ENCODE measurements around the gene IKZF2.

DNA sequence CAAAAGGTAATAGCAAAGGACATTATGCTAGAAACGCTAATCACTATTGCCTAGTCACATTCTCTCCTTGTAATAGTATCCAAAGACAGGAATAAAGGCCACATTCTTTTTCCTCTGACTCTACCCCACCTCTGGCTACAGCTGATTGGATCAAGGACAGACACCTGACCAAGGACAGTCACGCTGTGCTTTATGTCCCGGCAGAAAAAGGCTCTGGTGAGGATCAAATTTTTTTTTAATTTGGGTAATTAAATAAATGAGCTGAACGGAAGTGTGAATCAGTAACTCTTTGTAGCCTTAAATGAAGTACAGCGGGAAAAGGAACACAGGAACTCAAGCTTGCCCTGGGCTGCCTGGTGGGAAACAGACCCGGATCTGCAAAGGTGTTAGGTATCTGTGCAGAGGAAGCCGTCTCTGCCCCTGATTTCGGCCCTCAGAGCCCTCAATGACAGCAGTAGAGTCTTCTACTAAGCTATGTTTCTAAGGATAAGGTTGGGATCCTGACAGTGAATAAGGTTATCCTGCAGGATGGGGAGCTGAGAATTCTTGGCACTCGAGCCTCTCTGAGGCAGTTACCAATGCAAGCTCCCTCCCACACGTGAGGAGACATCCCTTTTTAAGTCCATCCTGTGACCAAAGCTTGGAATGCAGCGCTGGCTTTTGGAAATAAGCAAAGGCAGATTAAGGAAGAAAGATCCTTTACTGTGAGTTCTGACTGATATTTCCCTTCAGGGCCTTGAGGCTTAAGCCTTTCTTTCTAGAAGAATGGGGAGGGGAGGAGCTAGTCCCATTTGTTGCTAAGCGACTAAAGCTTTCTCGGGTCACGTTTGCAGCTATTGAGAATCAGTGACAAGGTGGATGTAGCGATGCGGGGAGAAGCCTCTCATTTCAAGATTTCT, 37.8 kb upstream of the IKZF2 start:
- TF ChIP-seq CTCF (IDR thresholded peaks at IDR 0.05; ENCODE audit: low read depth, low read length): no peak
- no peak for TF ChIP-seq POLR2A (IDR thresholded peaks at IDR 0.05; ENCODE audit: extremely low read depth, insufficient read length)
